CD14-positive monocyte (primary cell): ENCODE data around the gene KRTAP6-3. TPM values are rescaled to one million over a fixed set of nuclear protein-coding genes. Genes with fewer than 3 reads are reported as not detected.

Source experiments
- DNase-seq, 3 donors: peaks; one replicate each; pipeline ENCODE4 v3.0.0-alpha.2; 2011 to 2022
- H2AFZ ChIP-seq: 2 replicates; pipeline ENCODE4 v1.6.0; 2012; ENCODE audit warnings: mild to moderate bottlenecking, low read depth, low read length, inconsistent platforms; ENCODE audit not compliant: insufficient read depth, poor library complexity, severe bottlenecking
- H3K27ac ChIP-seq, 2 donors: 1 replicate in 1 of 2; 2 replicates in 1 of 2; pipeline ENCODE4 v1.5.1; 2012 to 2013; ENCODE audit warnings: low read length in 2 of 2, control low read depth in 1 of 2, inconsistent platforms in 1 of 2, low read depth in 1 of 2, mild to moderate bottlenecking in 1 of 2
- H3K27me3 ChIP-seq, 2 donors: one replicate each; pipeline versions ENCODE4 v1.6.0 to v1.6.1; 2011 to 2013; ENCODE audit warnings: low read length in 2 of 2; ENCODE audit not compliant: control insufficient read depth in 2 of 2, insufficient read depth in 2 of 2
- H3K36me3 ChIP-seq, 2 donors: replicated peaks in 1 of 2; 1 replicate in 1 of 2; 2 replicates in 1 of 2; pipeline versions ENCODE4 v1.5.1 to v1.6.1; 2012 to 2013; ENCODE audit warnings: low read length in 2 of 2, control low read depth in 1 of 2, inconsistent platforms in 1 of 2, mild to moderate bottlenecking in 1 of 2; ENCODE audit not compliant: insufficient read depth in 2 of 2, control insufficient read depth in 1 of 2
- H3K4me1 ChIP-seq, 2 donors: 1 replicate in 1 of 2; 2 replicates in 1 of 2; pipeline versions ENCODE4 v1.5.1 to v1.6.1; 2012 to 2013; ENCODE audit warnings: low read length in 2 of 2, control low read depth in 1 of 2, inconsistent platforms in 1 of 2, mild to moderate bottlenecking in 1 of 2, moderate library complexity in 1 of 2; ENCODE audit not compliant: insufficient read depth in 2 of 2, control insufficient read depth in 1 of 2
- H3K4me2 ChIP-seq: replicated peaks from 2 replicates; pipeline ENCODE3; 2012; ENCODE audit warnings: low read length, moderate library complexity, mild to moderate bottlenecking; ENCODE audit not compliant: poor library complexity, severe bottlenecking; ENCODE audit errors: extremely low read depth
- H3K4me3 ChIP-seq, 3 experiments: fragments of 200-600 bp in 1 of 3; sonication (generic) in 1 of 3; replicated peaks in 1 of 3; 1 replicate in 2 of 3; 2 replicates in 1 of 3; pipeline ENCODE4 v1.5.1; 2011 to 2013; ENCODE audit warnings: low read length in 3 of 3, mild to moderate bottlenecking in 3 of 3, control low read depth in 2 of 3, low read depth in 2 of 3, inconsistent platforms in 1 of 3, moderate library complexity in 1 of 3
- H3K79me2 ChIP-seq: 2 replicates; pipeline ENCODE4 v1.6.0; 2012; ENCODE audit warnings: mild to moderate bottlenecking, control low read depth, inconsistent platforms, low read length, moderate library complexity; ENCODE audit not compliant: insufficient read depth
- H3K9ac ChIP-seq: 2 replicates; pipeline ENCODE4 v1.6.0; 2017; ENCODE audit warnings: low read length, mild to moderate bottlenecking; ENCODE audit not compliant: insufficient read depth, poor library complexity, severe bottlenecking
- H3K9me3 ChIP-seq, 2 donors: replicated peaks in 1 of 2; 1 replicate in 1 of 2; 2 replicates in 1 of 2; pipeline versions ENCODE4 v1.5.1 to v1.6.1; 2012 to 2013; ENCODE audit warnings: low read length in 2 of 2, control low read depth in 1 of 2; ENCODE audit not compliant: control insufficient read depth in 1 of 2, insufficient read depth in 1 of 2
- H4K20me1 ChIP-seq: 2 replicates; pipeline ENCODE4 v1.6.0; 2012; ENCODE audit warnings: mild to moderate bottlenecking, low read length, control low read depth, moderate library complexity; ENCODE audit not compliant: insufficient read depth
- H3K27ac Mint-ChIP-seq, 7 donors: one replicate each; pipeline ENCODE4 v1.8.0; 2020; ENCODE audit warnings: mild to moderate bottlenecking in 7 of 7, mixed read lengths in 7 of 7, moderate library complexity in 6 of 7, inconsistent platforms in 2 of 7
- H3K27me3 Mint-ChIP-seq, 3 donors: one replicate each; pipeline ENCODE4 v1.8.0; 2021 to 2022; ENCODE audit warnings: low read depth in 3 of 3, mild to moderate bottlenecking in 3 of 3, mixed read lengths in 3 of 3, moderate library complexity in 3 of 3, inconsistent platforms in 1 of 3
- H3K36me3 Mint-ChIP-seq, 2 donors: one replicate each; pipeline ENCODE4 v1.8.0; 2020; ENCODE audit warnings: mixed read lengths in 2 of 2, inconsistent platforms in 1 of 2, mild to moderate bottlenecking in 1 of 2
- H3K4me1 Mint-ChIP-seq: one replicate; pipeline ENCODE4 v1.8.0; 2020; ENCODE audit warnings: mild to moderate bottlenecking, mixed read lengths
- H3K4me3 Mint-ChIP-seq, 2 donors: one replicate each; pipeline ENCODE4 v1.8.0; 2020; ENCODE audit warnings: mild to moderate bottlenecking in 2 of 2, mixed read lengths in 2 of 2, moderate library complexity in 1 of 2
- H3K9me3 Mint-ChIP-seq, 7 donors: one replicate each; pipeline ENCODE4 v1.8.0; 2020 to 2022; ENCODE audit warnings: mixed read lengths in 7 of 7, mild to moderate bottlenecking in 6 of 7, moderate library complexity in 6 of 7, inconsistent platforms in 2 of 7
- CTCF ChIP-seq: fragments of 200-600 bp; IDR thresholded peaks from one replicate; pipeline ENCODE4 v1.8.0; 2022; ENCODE audit warnings: antibody characterized with exemption, mild to moderate bottlenecking
- WGBS: methylation state at CpG from one replicate; pipeline ENCODE4 v1.1.5; 2013; ENCODE audit warnings: missing lambda C conversion rate; ENCODE audit not compliant: insufficient coverage; 5-methylcytosine and 5-hydroxymethylcytosine counted together
- intact Hi-C, 2 donors: fragments of 100-400 bp; cut with micrococcal nuclease; formaldehyde crosslinking; loops; one replicate each; pipeline versions ENCODE4 v1.15.0 to v1.15.1; 2023
- polyA plus RNA-seq, 3 donors: library from polyadenylated mRNA; depleted of rRNA in 1 of 3; unstranded in 2 of 3; stranded (reverse) in 1 of 3; fragments of 300-500 nt in 2 of 3; fragments of >200 nt in 1 of 3; fragmentation: Illumina TruSeq in 2 of 3; gene quantifications; 1 replicate in 2 of 3; 2 replicates in 1 of 3; pipeline ENCODE4 v1.2.3, GENCODE V29; 2012 to 2021

Gene KRTAP6-3
- polyA plus RNA-seq, 3 donors: not detected

DNA sequence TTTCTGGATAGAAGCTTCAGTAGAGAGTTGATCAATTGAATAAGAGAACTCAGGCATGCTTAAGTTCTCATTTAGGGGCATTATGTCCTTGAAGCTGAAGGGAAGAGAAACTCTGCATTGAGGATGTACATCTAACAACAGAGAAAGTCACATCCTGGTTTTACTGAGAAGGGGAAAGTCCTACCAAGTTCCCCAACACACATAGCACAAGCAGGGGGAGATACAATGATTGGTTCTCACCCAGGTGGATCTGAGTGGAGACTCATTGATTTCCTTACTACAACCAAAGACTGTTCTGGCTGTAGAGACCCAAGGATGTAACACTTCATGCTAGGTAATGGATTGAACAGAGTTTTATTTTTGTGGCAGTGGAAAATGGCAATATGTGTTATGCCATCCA, 23.0 kb downstream of the KRTAP6-3 start:
- Mint-ChIP-seq H3K4me3 (no peak overlapping the region), H3K27ac (peak overlapping the region in 1 of 7 donors; percentile 25), H3K9me3 (peaks cover 0 to 11% (median 8%) of the 10 kb centered on the region in 7 donors), H3K36me3 (no peaks in the 10 kb centered on the region), H3K27me3 (peaks cover 0 to 3% (median 0%) of the 10 kb centered on the region in 3 donors), H3K4me1 (no peaks in the 10 kb centered on the region)
- Histone ChIP-seq H3K9ac (no peak overlapping the region), H3K4me2 (no peak overlapping the region), H3K27ac (no peak overlapping the region), H3K4me3 (no peak overlapping the region), H2AFZ (no peak overlapping the region), H3K27me3 (no peaks in the 10 kb centered on the region), H3K79me2 (no peaks in the 10 kb centered on the region), H3K9me3 (peaks cover 7 to 21% of the 10 kb centered on the region in 2 donors), H4K20me1 (no peaks in the 10 kb centered on the region), H3K36me3 (no peaks in the 10 kb centered on the region), H3K4me1 (no peaks in the 10 kb centered on the region)
- TF ChIP-seq CTCF: no peak
- intact Hi-C loops: no loop called here
- DNase-seq: no peak

GRCh38 chr21:30616125-30616524, 23.9 kb downstream of the KRTAP6-3 start, which contains the start of gene KRTAP20-1:
TSS of gene KRTAP20-1 (plus strand) at chr21:30616425. CDS start at chr21:30616455, 30 bp downstream.
- no peak for DNase-seq
- no peaks in the 10 kb centered on the region for H3K36me3 ChIP-seq
- no peak within 1 kb of the TSS for H3K4me2 ChIP-seq
- no peaks in the 10 kb centered on the region for H3K4me1 ChIP-seq
- Mint-ChIP-seq H3K27ac (peak within 1 kb of the TSS in 1 of 7 donors; percentile 25), H3K4me1 (no peaks in the 10 kb centered on the region), H3K36me3 (no peaks in the 10 kb centered on the region), H3K9me3 (peaks cover 0 to 9% (median 7%) of the 10 kb centered on the region in 7 donors), H3K4me3 (no peak within 1 kb of the TSS), H3K27me3 (peaks cover 0 to 3% (median 0%) of the 10 kb centered on the region in 3 donors)
- H3K27ac ChIP-seq: no peak within 1 kb of the TSS
- no peaks in the 10 kb centered on the region for H4K20me1 ChIP-seq
- no peak within 1 kb of the TSS for H3K4me3 ChIP-seq
- H3K79me2 ChIP-seq: no peaks in the 10 kb centered on the region
- peaks cover 6 to 21% of the 10 kb centered on the region in 2 donors for H3K9me3 ChIP-seq
- no peak for TF ChIP-seq CTCF
- intact Hi-C loops: no loop called here
- no peak within 1 kb of the TSS for H2AFZ ChIP-seq
- H3K27me3 ChIP-seq: no peaks in the 10 kb centered on the region
- WGBS: no CpG with 5 or more reads among the region's 2 CpGs
- H3K9ac ChIP-seq: no peak within 1 kb of the TSS
